Activated CD4-positive, alpha-beta T cell treated with anti-CD3 and anti-CD28 coated beads for 24 hours (primary cell): ENCODE data around the gene ATP6V0B.
A peak's percentile ranks its signal among the peaks of the same experiment; 100 is the strongest.

Source experiments
- DNase-seq, 2 donors: peaks; one replicate each; pipeline ENCODE4 v3.0.0-alpha.2; 2020; ENCODE audit warnings: low read depth in 2 of 2

ATP6V0B gene

GRCh38 chr1:43974443-43975248, at the start of gene ATP6V0B:
Gene ATP6V0B (plus strand): TSS chr1:43974960. CDS start chr1:43975041, 81 bp downstream.
- peak; percentile 92 to 97 for DNase-seq

DNA sequence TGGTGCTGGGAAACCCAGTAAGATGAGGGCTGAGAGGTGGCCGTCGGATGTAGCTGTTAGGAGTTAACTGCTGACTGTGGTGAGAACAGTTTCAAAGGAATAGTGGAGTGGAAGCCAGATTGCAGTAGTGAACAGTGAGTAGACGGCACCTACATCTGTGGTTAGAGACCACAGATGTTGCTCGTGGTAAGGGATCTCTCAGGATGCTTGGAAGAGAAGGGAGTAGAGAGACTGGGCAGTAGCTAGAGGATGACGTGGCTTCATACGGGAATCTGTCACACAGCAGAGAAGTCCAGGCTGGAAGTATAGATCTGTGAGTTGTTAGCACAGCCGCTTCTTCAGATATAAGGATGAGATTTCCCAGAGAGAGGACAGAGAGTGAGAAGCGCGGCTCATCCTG, 48.9 kb upstream of the ATP6V0B start:
- DNase-seq, result no peak

DNA sequence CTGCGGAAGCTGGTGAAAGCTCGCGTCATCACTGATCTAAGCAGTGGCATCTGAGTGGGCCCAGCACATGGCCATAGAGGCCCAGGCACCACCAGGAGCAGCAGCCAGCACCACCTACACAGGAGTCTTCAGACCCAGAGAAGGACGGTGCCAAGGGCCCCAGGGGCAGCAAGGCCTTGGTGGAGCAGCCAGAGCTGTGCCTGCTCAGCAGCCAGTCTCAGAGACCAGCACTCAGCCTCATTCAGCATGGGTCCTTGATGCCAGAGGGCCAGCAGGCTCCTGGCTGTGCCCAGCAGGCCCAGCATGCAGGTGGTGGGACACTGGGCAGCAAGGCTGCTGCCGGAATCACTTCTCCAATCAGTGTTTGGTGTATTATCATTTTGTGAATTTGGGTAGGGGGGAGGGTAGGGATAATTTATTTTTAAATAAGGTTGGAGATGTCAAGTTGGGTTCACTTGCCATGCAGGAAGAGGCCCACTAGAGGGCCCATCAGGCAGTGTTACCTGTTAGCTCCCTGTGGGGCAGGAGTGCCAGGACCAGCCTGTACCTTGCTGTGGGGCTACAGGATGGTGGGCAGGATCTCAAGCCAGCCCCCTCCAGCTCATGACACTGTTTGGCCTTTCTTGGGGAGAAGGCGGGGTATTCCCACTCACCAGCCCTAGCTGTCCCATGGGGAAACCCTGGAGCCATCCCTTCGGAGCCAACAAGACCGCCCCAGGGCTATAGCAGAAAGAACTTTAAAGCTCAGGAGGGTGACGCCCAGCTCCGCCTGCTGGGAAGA, 44.4 kb upstream of the ATP6V0B start:
- DNase-seq, result no peak

DNA sequence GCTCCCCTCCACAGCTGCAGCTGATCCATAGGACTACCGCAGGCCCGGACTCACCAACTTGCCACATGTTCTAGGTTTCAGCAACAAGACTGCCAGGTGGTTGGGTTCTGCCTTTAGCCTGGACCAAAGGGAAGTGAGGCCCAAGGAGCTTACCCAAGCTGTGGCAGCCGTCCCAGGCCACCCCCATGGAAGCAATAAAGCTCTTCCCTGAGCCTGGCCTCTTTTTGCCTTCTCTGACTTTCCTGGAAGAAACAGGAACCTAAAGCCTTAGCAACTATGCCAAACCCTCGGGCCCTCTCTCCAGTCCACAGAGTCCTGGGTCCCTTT, 43.8 kb upstream of the ATP6V0B start:
- DNase-seq, result no peak

GRCh38 chr1:43931711-43932660, 42.8 kb upstream of the ATP6V0B start:
- DNase-seq, result no peak

DNA sequence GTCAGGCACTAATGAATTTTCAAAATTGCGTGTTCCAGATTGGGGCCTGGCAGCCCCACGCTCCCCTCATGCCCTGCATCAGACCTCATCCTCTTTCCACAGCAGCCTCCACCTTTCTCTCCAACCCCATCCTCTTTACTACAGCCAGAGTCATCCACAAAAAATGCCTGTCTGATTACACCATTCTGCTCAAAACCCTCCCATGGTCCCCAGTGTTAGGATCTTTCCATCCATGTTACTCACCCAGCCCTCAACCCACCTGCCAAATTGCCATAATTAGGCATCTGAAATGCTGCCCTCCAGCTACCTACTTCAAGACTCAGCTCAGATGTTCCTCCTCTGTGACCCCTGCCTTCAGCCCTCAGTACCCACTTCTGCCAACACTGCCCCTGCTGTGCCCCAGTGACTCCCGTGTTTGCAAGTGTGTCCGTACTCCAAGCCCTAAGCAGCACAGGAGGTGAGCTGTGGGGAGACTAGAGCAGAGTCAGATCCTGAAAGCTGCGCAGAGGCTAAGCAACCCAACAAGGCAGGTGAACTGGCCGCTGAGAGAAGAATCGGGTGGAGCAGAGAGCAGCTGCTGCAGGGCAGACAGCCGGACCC, 41.9 kb upstream of the ATP6V0B start:
- DNase-seq, result no peak

GRCh38 chr1:43933386-43934100, 41.2 kb upstream of the ATP6V0B start, which contains the start of gene ARTN:
Gene ARTN (plus strand): TSS chr1:43933801. CDS start chr1:43935657, 1,856 bp downstream.
- no peak for DNase-seq

DNA sequence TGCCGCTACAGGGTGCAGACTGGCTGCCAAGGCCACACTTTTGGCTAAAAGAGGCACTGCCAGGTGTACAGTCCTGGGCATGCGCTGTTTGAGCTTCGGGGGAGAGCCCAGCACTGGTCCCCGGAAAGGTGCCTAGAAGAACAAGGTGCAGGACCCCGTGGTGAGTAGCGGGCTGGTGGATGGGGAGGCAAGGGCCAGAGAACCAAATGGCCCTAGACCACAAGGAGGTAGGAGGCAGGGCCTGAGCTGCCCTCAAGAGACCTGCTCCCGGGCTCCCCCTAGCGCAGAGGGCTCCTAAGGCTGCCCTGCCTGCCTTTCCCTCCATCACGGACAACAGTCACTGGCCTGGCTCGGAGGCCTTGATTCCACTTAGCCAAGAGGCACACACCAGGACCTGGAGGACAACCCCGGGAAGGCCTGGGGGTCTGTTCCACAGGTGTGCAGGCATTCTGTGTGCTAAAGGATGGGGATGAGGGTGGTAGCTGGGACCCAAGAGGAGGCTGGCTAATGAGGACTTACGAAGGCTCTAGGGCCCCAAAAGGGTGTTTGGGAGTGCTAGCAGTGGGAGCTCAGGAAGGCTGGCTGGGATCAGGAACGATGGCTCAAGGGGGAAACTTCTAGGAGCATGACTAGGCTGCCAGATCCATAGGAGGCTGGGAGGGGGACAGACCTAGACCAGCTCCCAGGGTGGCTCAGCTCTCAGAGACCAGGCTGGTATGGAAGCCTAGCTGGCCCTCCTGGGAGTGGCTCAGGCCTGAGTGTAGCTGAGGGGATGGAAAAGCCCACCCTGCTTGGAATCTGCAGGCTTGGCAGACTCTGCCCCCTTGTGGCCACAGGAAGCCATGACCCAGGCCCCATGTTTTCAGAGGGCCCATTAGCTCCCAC, 40.4 kb upstream of the ATP6V0B start:
- DNase-seq, result peak; percentile 30 to 51

DNA sequence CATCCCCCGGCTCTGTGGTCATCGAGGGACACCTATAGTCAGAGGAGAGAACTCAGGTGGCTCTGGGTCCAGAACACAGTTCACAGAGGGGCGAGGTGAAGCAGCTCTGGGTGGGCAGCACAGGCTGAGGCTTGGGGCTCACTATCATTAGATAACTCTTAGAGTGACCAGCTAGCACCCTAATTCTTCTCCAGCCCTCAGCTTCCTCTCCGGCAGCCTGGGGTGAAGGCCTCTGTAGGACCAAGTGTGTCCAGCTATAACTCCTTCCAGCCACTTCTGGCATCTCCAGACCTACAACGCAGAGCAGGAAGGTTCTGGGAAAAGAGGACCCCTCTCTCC, 39.8 kb upstream of the ATP6V0B start:
- no peak for DNase-seq

DNA sequence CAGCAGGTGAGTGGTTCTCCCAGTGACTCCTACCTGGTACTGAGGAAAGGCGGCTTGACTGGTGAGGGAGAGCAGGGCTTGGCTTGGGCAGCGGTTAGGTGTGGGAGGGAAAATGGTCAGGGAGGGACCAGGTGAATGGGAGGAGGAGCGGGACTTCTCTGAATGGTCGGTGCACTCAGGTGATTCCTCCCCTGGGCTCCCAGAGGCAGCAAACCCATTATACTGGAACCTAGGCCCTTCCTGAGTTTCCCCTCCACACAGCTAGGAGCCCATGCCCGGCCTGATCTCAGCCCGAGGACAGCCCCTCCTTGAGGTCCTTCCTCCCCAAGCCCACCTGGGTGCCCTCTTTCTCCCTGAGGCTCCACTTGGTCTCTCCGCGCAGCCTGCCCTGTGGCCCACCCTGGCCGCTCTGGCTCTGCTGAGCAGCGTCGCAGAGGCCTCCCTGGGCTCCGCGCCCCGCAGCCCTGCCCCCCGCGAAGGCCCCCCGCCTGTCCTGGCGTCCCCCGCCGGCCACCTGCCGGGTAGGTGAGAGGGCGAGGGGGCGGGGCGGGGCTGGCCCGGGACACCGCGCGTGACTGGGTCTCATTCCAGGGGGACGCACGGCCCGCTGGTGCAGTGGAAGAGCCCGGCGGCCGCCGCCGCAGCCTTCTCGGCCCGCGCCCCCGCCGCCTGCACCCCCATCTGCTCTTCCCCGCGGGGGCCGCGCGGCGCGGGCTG, 38.9 kb upstream of the ATP6V0B start:
- no peak for DNase-seq

GRCh38 chr1:43936431-43937151, 38.2 kb upstream of the ATP6V0B start:
- no peak for DNase-seq

GRCh38 chr1:43937179-43937865, 37.4 kb upstream of the ATP6V0B start:
- no peak for DNase-seq

- DNase-seq, result no peak
Measured at GRCh38 chr1:43938383-43938782, 36.4 kb upstream of the ATP6V0B start.

DNA sequence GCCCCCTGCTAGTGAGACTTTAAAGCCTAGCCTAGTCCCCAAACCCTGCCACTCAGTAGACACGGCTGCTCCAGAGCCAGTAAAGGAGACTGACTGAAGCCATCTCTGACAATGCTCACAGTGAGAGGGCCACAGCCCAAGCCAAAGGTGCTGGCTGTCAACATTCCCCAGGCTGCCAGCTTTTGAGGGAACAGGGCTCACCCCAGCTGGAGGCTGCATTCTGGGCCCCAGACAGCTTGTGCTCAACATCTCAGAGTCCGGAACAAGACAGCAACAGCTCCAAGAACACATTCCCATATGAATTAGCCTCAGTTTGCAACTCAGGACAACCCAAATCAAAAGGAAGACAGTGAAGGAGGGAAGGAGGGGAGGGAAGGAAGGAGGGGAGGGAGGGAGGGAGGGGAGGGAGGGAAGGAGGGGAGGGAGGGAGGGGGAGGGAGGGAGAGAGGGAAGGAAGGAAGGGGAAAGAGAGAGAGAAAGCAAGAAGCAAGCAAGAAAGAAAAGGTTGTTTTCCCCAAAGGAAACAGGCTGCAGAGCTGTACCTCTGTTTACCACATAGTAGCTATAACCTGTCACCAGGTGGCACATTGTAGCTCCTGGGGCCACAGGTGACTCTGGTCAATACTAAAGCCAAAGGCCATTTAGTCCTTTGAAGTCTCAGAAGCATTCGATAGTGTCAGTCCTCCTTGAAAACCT, 35.7 kb upstream of the ATP6V0B start:
- no peak for DNase-seq

GRCh38 chr1:43942411-43942810, 32.3 kb upstream of the ATP6V0B start:
- DNase-seq, result no peak

- no peak for DNase-seq
Measured at GRCh38 chr1:43944860-43945259, 29.9 kb upstream of the ATP6V0B start.

GRCh38 chr1:43945674-43946235, 29.0 kb upstream of the ATP6V0B start:
- DNase-seq, result no peak
